HepG2 (cell line): ENCODE results near the gene FIZ1.

Experiments used
- ATF7-NPFF ChIP-seq: sonication (generic); formaldehyde crosslinking; IDR thresholded peaks from 2 replicates; pipeline ENCODE4 v1.8.1; 2023; ENCODE audit warnings: mild to moderate bottlenecking, low read depth, missing genetic modification reagents, moderate library complexity
- CEBPB ChIP-seq: IDR thresholded peaks from 2 replicates; pipeline ENCODE4 v1.6.1; 2011; ENCODE audit warnings: low read depth, low read length, improper control_type of control experiment, borderline replicate concordance
- CTCF ChIP-seq: sonication (generic); formaldehyde crosslinking; IDR thresholded peaks from 2 replicates; pipeline ENCODE4 v1.5.0; 2020; ENCODE audit warnings: mild to moderate bottlenecking, missing genetic modification reagents, moderate library complexity
- HNF4A ChIP-seq: sonication (generic); formaldehyde crosslinking; IDR thresholded peaks from 2 replicates; pipeline ENCODE4 v1.4.0; 2020; ENCODE audit warnings: missing genetic modification reagents
- NFRKB ChIP-seq: fragments of 450-650 bp; IDR thresholded peaks from 2 replicates; pipeline ENCODE4 v1.6.1; 2017
- RNF2 ChIP-seq: fragments of 450-650 bp; conservative IDR thresholded peaks from 2 replicates; pipeline ENCODE4 v1.6.1; 2016; ENCODE audit warnings: low read depth
- TBP ChIP-seq: sonication (generic); formaldehyde crosslinking; IDR thresholded peaks from 2 replicates; pipeline ENCODE4 v1.5.0; 2020; ENCODE audit warnings: missing genetic modification reagents
- TCF7 ChIP-seq: sonication (generic); IDR thresholded peaks from 2 replicates; pipeline ENCODE4 v1.6.1; 2016; ENCODE audit warnings: antibody characterized with exemption, low read depth
- U2AF2 ChIP-seq: fragments of 200-400 bp; formaldehyde crosslinking; IDR thresholded peaks from 2 replicates; pipeline ENCODE4 v1.6.1; 2017; ENCODE audit warnings: low read depth, mild to moderate bottlenecking, low read length
- USF2 ChIP-seq, 2 experiments: sonication (generic) in 1 of 2; formaldehyde crosslinking in 1 of 2; IDR thresholded peaks; 2 replicates each; pipeline versions ENCODE4 v1.5.1 to v1.6.1; 2011 to 2020; ENCODE audit warnings: borderline replicate concordance in 1 of 2, low read depth in 1 of 2, low read length in 1 of 2, mild to moderate bottlenecking in 1 of 2, missing genetic modification reagents in 1 of 2, moderate library complexity in 1 of 2

DNA sequence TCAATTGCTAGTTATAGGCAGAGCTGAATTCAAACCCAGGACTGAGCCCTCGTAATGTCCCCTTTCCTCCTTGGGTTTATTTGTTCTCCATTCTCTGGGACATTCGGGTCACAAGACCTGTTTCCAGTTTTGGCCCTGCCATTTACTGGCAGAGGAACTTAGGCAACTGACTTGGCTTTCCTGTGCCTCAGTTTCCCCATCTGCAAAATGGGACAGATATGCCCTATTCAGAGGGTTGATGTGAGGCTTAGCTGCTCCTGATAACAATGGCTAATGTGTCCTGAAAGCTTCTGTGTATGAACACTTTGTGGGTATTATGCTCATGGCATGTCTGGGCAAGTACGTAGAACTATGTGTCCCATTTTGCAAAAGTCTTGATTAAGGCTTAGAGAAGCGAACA lies 1.8 kb upstream of the FIZ1 start:
- TF ChIP-seq TCF7 = no peak
- TF ChIP-seq RNF2 = no peak
- TF ChIP-seq HNF4A (CRISPR knock-in tag) = no peak
- no peak for TF ChIP-seq USF2 (IDR thresholded peaks at IDR 0.05; ENCODE audit: low read depth, low read length)
- TF ChIP-seq USF2 (CRISPR knock-in tag; IDR thresholded peaks at IDR 0.05; ENCODE audit: borderline replicate concordance) = no peak
- TF ChIP-seq ATF7-NPFF (CRISPR knock-in tag) = no peak
- TF ChIP-seq CEBPB = no peak
- no peak for TF ChIP-seq TBP (CRISPR knock-in tag)
- no peak for TF ChIP-seq NFRKB
- TF ChIP-seq CTCF (CRISPR knock-in tag) = no peak
- no peak for TF ChIP-seq U2AF2
